ENCODE results near the gene GPD1. TPM values are rescaled to one million over a fixed set of nuclear protein-coding genes. Genes with fewer than 3 reads are reported as not detected.

Gene GPD1
- total RNA-seq, 4 donors from 2014 or later = 9.2 to 22.1 (median 11.3) TPM; not detected in 1

- H3K4me3 ChIP-seq = peak within 1 kb of the TSS; percentile 54 to 68 (median 62)
- peak within 1 kb of the TSS; percentile 21 to 75 (median 65) for H3K27ac ChIP-seq
These were observed 46.6 kb upstream of the GPD1 start, which contains the start of gene ASIC1 for GRCh38 chr12:50057000-50057841. Gene ASIC1 (plus strand): TSS chr12:50057596. CDS start chr12:50058767, 1,171 bp downstream.

GRCh38 chr12:50057896-50058670 lies 45.7 kb upstream of the GPD1 start:
- in situ Hi-C loops (cut with MboI; ENCODE audit: low pct_ligation_motif_present in 1 of 4, low pct_unique_long_range_greater_than_20kb in 1 of 4, low sequenced_read_pairs in 3 of 4) = loop anchor here (5.0 to 25.0 kb wide), 4 partner anchors 83 to 196 kb away; partner anchors contain the start of gene AQP6 (in 2 of the 4)
- Histone ChIP-seq H3K4me3 (peak overlapping the region; percentile 25 to 65 (median 56)), H3K27ac (peak overlapping the region in 3 of 4 donors; percentile 21 to 75 (median 72)), H3K27me3 (peaks cover 26% of the 10 kb centered on the region), H3K36me3 (no peaks in the 10 kb centered on the region), H3K4me1 (peaks cover 0 to 30% (median 20%) of the 10 kb centered on the region in 4 donors), H3K9me3 (no peaks in the 10 kb centered on the region)
- intact Hi-C loops (cut with DNase I; ENCODE audit: low total_unique reads) = loop anchor here (2.0 kb wide), 1 partner anchor 85 kb away; the partner anchor contains the start of gene AQP6
- 43% methylated on average over 7 of the region's 30 CpGs; no CpG with 5 or more reads in 1 of the 2 donors for WGBS, 2 donors (ENCODE audit: low coverage in 1 of 2)
- DNase-seq = no peak
- TF ChIP-seq POLR2A (IDR thresholded peaks at IDR 0.05) (no peak), CTCF (IDR thresholded peaks at IDR 0.05) (no peak), EP300 (IDR thresholded peaks at IDR 0.05; ENCODE audit: low read depth) (no peak), POLR2AphosphoS5 (IDR thresholded peaks at IDR 0.05) (no peak)

More at GRCh38 chr12:50057000-50057841, 46.6 kb upstream of the GPD1 start, which contains the start of gene ASIC1:
- Histone ChIP-seq H3K9me3 (no peaks in the 10 kb centered on the region), H3K27me3 (peaks cover 27% of the 10 kb centered on the region), H3K36me3 (no peaks in the 10 kb centered on the region), H3K4me1 (peaks cover 0 to 30% (median 20%) of the 10 kb centered on the region in 4 donors)
- TF ChIP-seq CTCF (IDR thresholded peaks at IDR 0.05) (peak in 2 of 5 experiments; percentile 12 to 35), POLR2A (IDR thresholded peaks at IDR 0.05) (no peak)
- intact Hi-C loops (cut with DNase I; ENCODE audit: low total_unique reads) (loop anchor here (2.0 kb wide), 1 partner anchor 84 kb away; the partner anchor contains the start of gene AQP6), in situ Hi-C loops (cut with MboI; ENCODE audit: low pct_ligation_motif_present in 1 of 4, low pct_unique_long_range_greater_than_20kb in 1 of 4, low sequenced_read_pairs in 3 of 4) (loop anchor here (5.0 to 25.0 kb wide), 4 partner anchors 82 to 195 kb away; partner anchors contain the start of gene AQP6 (in 2 of the 4))
- DNase-seq = peak; percentile 60
- WGBS, 2 donors (ENCODE audit: low coverage in 1 of 2) = 0 to 1% methylated on average over 2 to 43 of the region's 88 CpGs

- in situ Hi-C loops (cut with MboI; ENCODE audit: low pct_ligation_motif_present in 1 of 4, low pct_unique_long_range_greater_than_20kb in 1 of 4, low sequenced_read_pairs in 3 of 4) = loop anchor here (5.0 to 25.0 kb wide), 4 partner anchors 84 to 197 kb away; partner anchors contain the start of gene AQP6 (in 2 of the 4)
- no peak overlapping the region for H3K27ac ChIP-seq
- WGBS, 2 donors (ENCODE audit: low coverage in 1 of 2) = 96% methylated on average over 15 of the region's 15 CpGs; no CpG with 5 or more reads in 1 of the 2 donors
These were observed 45.0 kb upstream of the GPD1 start for GRCh38 chr12:50058743-50059312.

More at GRCh38 chr12:50058743-50059312, 45.0 kb upstream of the GPD1 start:
- no peak overlapping the region for H3K4me3 ChIP-seq
- H3K36me3 ChIP-seq = no peaks in the 10 kb centered on the region
- H3K4me1 ChIP-seq = peaks cover 0 to 30% (median 20%) of the 10 kb centered on the region in 4 donors
- DNase-seq = no peak
- peaks cover 26% of the 10 kb centered on the region for H3K27me3 ChIP-seq
- intact Hi-C loops (cut with DNase I; ENCODE audit: low total_unique reads) = no loop called here
- no peak for TF ChIP-seq EP300 (IDR thresholded peaks at IDR 0.05; ENCODE audit: low read depth)
- TF ChIP-seq CTCF (IDR thresholded peaks at IDR 0.05) = no peak
- no peak for TF ChIP-seq POLR2A (IDR thresholded peaks at IDR 0.05)
- no peak for TF ChIP-seq POLR2AphosphoS5 (IDR thresholded peaks at IDR 0.05)
- H3K9me3 ChIP-seq = no peaks in the 10 kb centered on the region

Measured in transverse colon (tissue), 4 donors.